Epidermal melanocyte (primary cell): ENCODE results near the gene SMG6.
"Not testable (repeated sequence)": the region's sequence is repeated elsewhere in the genome, so short reads cannot be mapped to it uniquely, and the experiment has no call there.

Experiments used
- DNase-seq: peaks from one replicate; pipeline ENCODE4 v3.0.0; 2011; ENCODE audit warnings: low spot score; ENCODE audit not compliant: insufficient read length

Gene SMG6

GRCh38 chr17:2309338-2310154 lies 6.0 kb upstream of the SMG6 start:
- DNase-seq, result no peak

- DNase-seq, result peak; percentile 3
These were observed 1.3 kb upstream of the SMG6 start for GRCh38 chr17:2304931-2305330.

- DNase-seq, result no peak
These were observed 794 bp downstream of the SMG6 start for GRCh38 chr17:2302778-2303203.

GRCh38 chr17:2299756-2300155 lies 3.8 kb downstream of the SMG6 start:
- DNase-seq, result no peak

GRCh38 chr17:2299136-2299535 lies 4.4 kb downstream of the SMG6 start:
- no peak for DNase-seq

- no peak for DNase-seq
These were observed 6.6 kb downstream of the SMG6 start for GRCh38 chr17:2297023-2297422.

GRCh38 chr17:2295575-2295974 lies 8.0 kb downstream of the SMG6 start:
- no peak for DNase-seq

- DNase-seq, result no peak
These were observed 11.5 kb downstream of the SMG6 start for GRCh38 chr17:2292100-2292499.

- DNase-seq, result no peak
These were observed 13.6 kb downstream of the SMG6 start for GRCh38 chr17:2289878-2290478.

- no peak for DNase-seq
These were observed 20.3 kb downstream of the SMG6 start for GRCh38 chr17:2283302-2283701.

- DNase-seq, result peak; percentile 55
These were observed 21.2 kb downstream of the SMG6 start for GRCh38 chr17:2282297-2282873.

GRCh38 chr17:2279707-2280106 lies 23.9 kb downstream of the SMG6 start:
- no peak for DNase-seq

- no peak for DNase-seq
These were observed 26.0 kb downstream of the SMG6 start for GRCh38 chr17:2277429-2278170.

- no peak for DNase-seq
These were observed 27.9 kb downstream of the SMG6 start for GRCh38 chr17:2275722-2276121.

GRCh38 chr17:2274414-2274813 lies 29.2 kb downstream of the SMG6 start:
- DNase-seq, result no peak

GRCh38 chr17:2271985-2272702 lies 31.4 kb downstream of the SMG6 start:
- DNase-seq, result no peak

GRCh38 chr17:2267354-2267753 lies 36.2 kb downstream of the SMG6 start:
- DNase-seq, result no peak

- DNase-seq, result no peak
These were observed 36.7 kb downstream of the SMG6 start for GRCh38 chr17:2266865-2267228.

GRCh38 chr17:2266045-2266864 lies 37.3 kb downstream of the SMG6 start:
- DNase-seq, result no peak

GRCh38 chr17:2265166-2265565 lies 38.4 kb downstream of the SMG6 start:
- not testable (repeated sequence) for DNase-seq
